Pancreas (tissue), 8 donors: ENCODE measurements around the gene FAM229B. TPM values are rescaled to one million over a fixed set of nuclear protein-coding genes. Genes with fewer than 3 reads are reported as not detected.

Experiments used
- polyA plus RNA-seq, 2 donors: library from polyadenylated mRNA; stranded (reverse); fragments of 200-250 nt; gene quantifications; one replicate each; pipeline ENCODE4 v1.2.3, GENCODE V29; 2013
- total RNA-seq, 6 donors: library from RNA; stranded (reverse); fragmentation: NEBNext Ultra II Directional in 4 of 6; extraction: Animal tissue kit (Norgen Biotek cat#: 25700) in 4 of 6; gene quantifications; one replicate each; pipeline versions ENCODE4 v1.2.1 to v1.2.4, GENCODE V29; 2021 to 2023
- donor health status: healthy with polysubstance abuse.
- donor health status: DM: no; HTN: no; CAD: no; lungs with moderate emphysema.
- donor health status: DM: no; HTN: no; CAD: no.
- donor health status: Bipolar disorder and iron deficiency.
- donor health status: DM: yes; HTN: yes; CAD: no.
- donor health status: DM: no; HTN: no; CAD: no.
- donor health status: DM: no; HTN: no; CAD: no.
- donor health status: DM: yes; HTN: yes; CAD: no.

Gene FAM229B
- total and polyA plus RNA-seq, 8 donors = 3.7 to 21.8 (median 5.6) TPM

Other genes starting within 250 kb of the FAM229B start
- gene FYN, start 214.1 kb upstream of the FAM229B start, total RNA-seq = 10 to 100 TPM in 3 of 6 donors, 1 to 10 TPM in 3; 6.4 to 21.7 (median 11.9) TPM
- 10 to 100 TPM in 1 of 2 donors, 1 to 10 TPM in 1; 8.7 to 16.5 TPM for gene FYN, start 214.1 kb upstream of the FAM229B start, polyA plus RNA-seq
- not detected for gene CCN6, start 33.5 kb upstream of the FAM229B start, total RNA-seq
- gene CCN6, start 33.5 kb upstream of the FAM229B start, polyA plus RNA-seq = not detected
- gene TUBE1, start 109 bp upstream of the FAM229B start, total RNA-seq = 10 to 100 TPM in 2 of 6 donors, 1 to 10 TPM in 4; 7.6 to 12.3 (median 9.7) TPM
- 10 to 100 TPM in 1 of 2 donors, 1 to 10 TPM in 1; 8.9 to 17.7 TPM for gene TUBE1, start 109 bp upstream of the FAM229B start, polyA plus RNA-seq
- 10 to 100 TPM in 2 of 6 donors, 1 to 10 TPM in 4; 1.3 to 14.0 (median 5.0) TPM for gene LAMA4, start 167.0 kb downstream of the FAM229B start, total RNA-seq
- gene LAMA4, start 167.0 kb downstream of the FAM229B start, polyA plus RNA-seq = 1 to 10 TPM; 3.4 to 5.2 TPM